MM.1S (cell line): Measurements from ENCODE around the gene IL17D.

Experiments
- DNase-seq: peaks from one replicate; pipeline ENCODE4 v3.0.0-alpha.2; 2015
- H2AFZ ChIP-seq: fragments of 300-600 bp; sonication (generic); 2 replicates; pipeline ENCODE4 v1.6.0; 2016; ENCODE audit warnings: antibody characterized with exemption, low read length
- H3F3A ChIP-seq: fragments of 300-600 bp; sonication (generic); 2 replicates; pipeline ENCODE4 v1.6.1; 2016; ENCODE audit warnings: mild to moderate bottlenecking, antibody characterized with exemption, low read length, moderate library complexity, mixed read lengths; ENCODE audit not compliant: insufficient read depth
- H3K27ac ChIP-seq: fragments of 300-600 bp; sonication (generic); 2 replicates; pipeline ENCODE4 v1.5.1; 2016; ENCODE audit warnings: mild to moderate bottlenecking, low read length
- H3K27me3 ChIP-seq: fragments of 300-600 bp; sonication (generic); replicated peaks from 2 replicates; pipeline ENCODE4 v1.6.0; 2016; ENCODE audit warnings: low read length; ENCODE audit not compliant: insufficient read depth
- H3K36me3 ChIP-seq: fragments of 300-600 bp; sonication (generic); replicated peaks from 2 replicates; pipeline ENCODE4 v1.6.1; 2016; ENCODE audit warnings: mild to moderate bottlenecking, low read length, mixed read lengths; ENCODE audit not compliant: insufficient read depth
- H3K4me1 ChIP-seq: fragments of 300-600 bp; sonication (generic); 2 replicates; pipeline ENCODE4 v1.6.1; 2016; ENCODE audit warnings: low read length, mixed read lengths
- H3K4me2 ChIP-seq: fragments of 300-600 bp; sonication (generic); 2 replicates; pipeline ENCODE4 v1.6.0; 2016; ENCODE audit warnings: low read depth, low read length
- H3K4me3 ChIP-seq: fragments of 300-600 bp; sonication (generic); 2 replicates; pipeline ENCODE4 v1.5.1; 2016; ENCODE audit warnings: low read length, mixed read lengths
- H3K79me2 ChIP-seq: fragments of 300-600 bp; sonication (generic); 2 replicates; pipeline ENCODE4 v1.6.1; 2016; ENCODE audit warnings: mixed run types, low read length, mixed read lengths
- H3K9ac ChIP-seq: fragments of 300-600 bp; sonication (generic); 2 replicates; pipeline ENCODE4 v1.6.1; 2016; ENCODE audit warnings: low read length, mixed read lengths
- H3K9me2 ChIP-seq: fragments of 300-600 bp; sonication (generic); replicated peaks from 2 replicates; pipeline ENCODE4 v1.6.1; 2016; ENCODE audit warnings: mild to moderate bottlenecking, low read length, mixed read lengths; ENCODE audit not compliant: insufficient read depth
- H3K9me3 ChIP-seq: fragments of 300-600 bp; sonication (generic); replicated peaks from 2 replicates; pipeline ENCODE4 v1.6.1; 2016; ENCODE audit warnings: mild to moderate bottlenecking, low read length, mixed read lengths; ENCODE audit not compliant: insufficient read depth
- H4K20me1 ChIP-seq: fragments of 300-600 bp; sonication (generic); 2 replicates; pipeline ENCODE4 v1.6.1; 2016; ENCODE audit warnings: mild to moderate bottlenecking, low read length, moderate library complexity, mixed read lengths; ENCODE audit not compliant: insufficient read depth
- CTCF ChIP-seq: fragments of 300-600 bp; sonication (generic); IDR thresholded peaks from 2 replicates; pipeline ENCODE4 v1.5.1; 2016; ENCODE audit warnings: antibody characterized with exemption, low read length, mixed read lengths
- EZH2 ChIP-seq: fragments of 300-600 bp; sonication (generic); optimal IDR thresholded peaks from 2 replicates; pipeline ENCODE3; 2017; ENCODE audit warnings: low read depth, mild to moderate bottlenecking, antibody characterized with exemption, low read length, mixed read lengths
- EZH2phosphoT487 ChIP-seq: fragments of 300-600 bp; sonication (generic); IDR thresholded peaks from 2 replicates; pipeline ENCODE4 v1.6.1; 2018; ENCODE audit warnings: antibody characterized with exemption, low read length

The IL17D gene

GRCh38 chr13:20760872-20761271 lies 57.4 kb downstream of the IL17D start:
- DNase-seq, result no peak
- H3K79me2 ChIP-seq, result no peaks in the 10 kb centered on the region
- H3K4me2 ChIP-seq, result no peak overlapping the region
- H3K4me3 ChIP-seq, result no peak overlapping the region
- H3K9me3 ChIP-seq, result no peaks in the 10 kb centered on the region
- H4K20me1 ChIP-seq, result no peaks in the 10 kb centered on the region
- H3K9ac ChIP-seq, result no peak overlapping the region
- H3K9me2 ChIP-seq, result no peaks in the 10 kb centered on the region
- H2AFZ ChIP-seq, result no peak overlapping the region
- no peaks in the 10 kb centered on the region for H3K27me3 ChIP-seq
- no peaks in the 10 kb centered on the region for H3K36me3 ChIP-seq
- H3F3A ChIP-seq, result no peaks in the 10 kb centered on the region
- TF ChIP-seq EZH2, result no peak
- no peak for TF ChIP-seq EZH2phosphoT487
- TF ChIP-seq CTCF, result no peak
- H3K27ac ChIP-seq, result no peak overlapping the region
- H3K4me1 ChIP-seq, result no peaks in the 10 kb centered on the region

GRCh38 chr13:20767309-20767943 lies 63.9 kb downstream of the IL17D start:
- Histone ChIP-seq H2AFZ (no peak overlapping the region), H3K9me3 (no peaks in the 10 kb centered on the region), H3K36me3 (no peaks in the 10 kb centered on the region), H3K9ac (no peak overlapping the region), H3K27me3 (no peaks in the 10 kb centered on the region), H3K4me3 (no peak overlapping the region), H3K27ac (no peak overlapping the region), H3K79me2 (no peaks in the 10 kb centered on the region), H4K20me1 (no peaks in the 10 kb centered on the region), H3K4me2 (no peak overlapping the region), H3F3A (no peaks in the 10 kb centered on the region), H3K4me1 (no peaks in the 10 kb centered on the region), H3K9me2 (no peaks in the 10 kb centered on the region)
- TF ChIP-seq EZH2 (no peak), EZH2phosphoT487 (no peak), CTCF (no peak)
- no peak for DNase-seq

GRCh38 chr13:20769091-20769490 lies 65.6 kb downstream of the IL17D start:
- no peak overlapping the region for H3K4me2 ChIP-seq
- TF ChIP-seq EZH2, result no peak
- no peak for TF ChIP-seq CTCF
- TF ChIP-seq EZH2phosphoT487, result no peak
- no peaks in the 10 kb centered on the region for H3K36me3 ChIP-seq
- H3K79me2 ChIP-seq, result no peaks in the 10 kb centered on the region
- H3K27ac ChIP-seq, result no peak overlapping the region
- H3K9me3 ChIP-seq, result no peaks in the 10 kb centered on the region
- H3K4me3 ChIP-seq, result no peak overlapping the region
- H3F3A ChIP-seq, result no peaks in the 10 kb centered on the region
- H2AFZ ChIP-seq, result no peak overlapping the region
- no peak for DNase-seq
- H3K9me2 ChIP-seq, result no peaks in the 10 kb centered on the region
- no peaks in the 10 kb centered on the region for H3K27me3 ChIP-seq
- no peaks in the 10 kb centered on the region for H3K4me1 ChIP-seq
- no peak overlapping the region for H3K9ac ChIP-seq
- no peaks in the 10 kb centered on the region for H4K20me1 ChIP-seq
